Fibroblast of pulmonary artery (primary cell): ENCODE measurements around the gene OVCA2.

Source experiments
- DNase-seq: peaks from one replicate; pipeline ENCODE4 v3.0.0-alpha.2; 2010; ENCODE audit warnings: low read depth
- H3K4me3 ChIP-seq: replicated peaks from 2 replicates; pipeline ENCODE4 v1.5.1; 2011; ENCODE audit warnings: low read depth, mild to moderate bottlenecking, control low read depth, low read length, moderate library complexity
- CTCF ChIP-seq: IDR thresholded peaks from 2 replicates; pipeline ENCODE4 v1.5.1; 2011; ENCODE audit warnings: mild to moderate bottlenecking, control low read depth, low read length, inconsistent platforms; ENCODE audit errors: missing control alignments

The OVCA2 gene

DNA sequence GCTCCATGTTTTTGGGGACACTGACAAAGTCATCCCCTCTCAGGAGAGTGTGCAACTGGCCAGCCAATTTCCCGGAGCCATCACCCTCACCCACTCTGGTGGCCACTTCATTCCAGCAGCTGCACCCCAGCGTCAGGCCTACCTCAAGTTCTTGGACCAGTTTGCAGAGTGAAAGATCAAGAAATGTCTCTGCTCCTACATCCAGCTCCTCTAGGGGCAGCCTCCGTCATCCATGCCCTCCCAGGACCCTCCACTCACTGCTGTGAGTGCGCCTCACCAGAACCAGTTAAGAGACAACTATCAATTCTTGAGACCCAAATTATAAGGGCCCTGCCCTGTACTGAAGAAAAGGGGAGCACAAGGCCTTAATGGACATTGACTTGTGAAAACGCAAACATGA, 1.1 kb downstream of the OVCA2 start:
- DNase-seq = no peak
- TF ChIP-seq CTCF = no peak
- peak overlapping the region; percentile 94 for H3K4me3 ChIP-seq

- no peak for DNase-seq
- H3K4me3 ChIP-seq = no peak overlapping the region
- no peak for TF ChIP-seq CTCF
Observed at GRCh38 chr17:2043785-2044184, 2.0 kb downstream of the OVCA2 start.

- no peak for DNase-seq
- H3K4me3 ChIP-seq = no peak overlapping the region
- TF ChIP-seq CTCF = no peak
Observed at GRCh38 chr17:2044263-2044894, 2.6 kb downstream of the OVCA2 start.

DNA sequence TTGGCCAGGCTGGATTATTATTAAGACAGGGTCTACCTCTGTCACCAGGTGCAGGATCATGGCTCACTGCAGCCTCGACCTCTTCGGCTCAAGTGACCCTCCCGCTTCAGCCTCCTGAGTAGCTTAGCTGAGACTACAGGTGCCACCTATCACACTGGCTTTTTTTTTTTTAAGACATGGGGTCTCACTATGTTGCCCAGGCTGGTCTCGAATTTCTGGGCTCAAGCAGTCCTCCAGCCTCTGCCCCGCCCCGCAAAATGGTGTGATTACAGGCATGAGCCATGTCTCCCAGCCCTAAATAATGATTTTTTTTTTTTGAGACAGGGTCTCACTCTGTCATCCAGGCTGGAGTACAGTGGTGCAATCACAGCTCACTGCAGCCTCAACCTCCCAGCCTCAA, 5.8 kb downstream of the OVCA2 start:
- TF ChIP-seq CTCF = no peak
- DNase-seq = no peak
- no peak overlapping the region for H3K4me3 ChIP-seq

DNA sequence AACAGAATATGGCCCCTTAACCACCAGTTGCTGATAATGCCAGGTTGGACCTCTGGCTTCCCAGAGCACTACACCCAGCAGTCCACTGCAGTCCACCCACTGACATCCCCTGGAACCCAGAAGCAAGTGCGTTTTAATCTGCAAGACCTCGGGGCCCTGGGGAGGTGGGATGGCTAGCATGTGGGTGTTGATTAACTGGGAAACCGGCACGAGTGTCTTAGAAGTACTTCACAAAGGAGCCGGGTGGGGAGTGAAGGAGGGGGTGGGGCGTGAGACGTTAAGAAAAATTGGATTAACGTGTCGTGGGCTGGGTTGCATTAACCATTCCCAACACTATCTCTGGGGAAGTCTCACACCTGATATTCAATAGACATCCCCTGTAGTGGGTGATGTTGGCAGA, 7.0 kb downstream of the OVCA2 start:
- no peak for TF ChIP-seq CTCF
- no peak for DNase-seq
- H3K4me3 ChIP-seq = peak overlapping the region; percentile 68

GRCh38 chr17:2049333-2050299, 7.8 kb downstream of the OVCA2 start:
- DNase-seq = peak; percentile 86

More at GRCh38 chr17:2049333-2050299, 7.8 kb downstream of the OVCA2 start:
- H3K4me3 ChIP-seq = peak overlapping the region; percentile 68
- no peak for TF ChIP-seq CTCF
